Immature natural killer cell (primary cell): Measurements from ENCODE around the gene TRIM50. TPM values are rescaled to one million over a fixed set of nuclear protein-coding genes. Genes with fewer than 3 reads are reported as not detected.
"Not testable (repeated sequence)": the region's sequence is repeated elsewhere in the genome, so short reads cannot be mapped to it uniquely, and the experiment has no call there.

Experiments used
- DNase-seq, 3 donors: peaks; one replicate each; pipeline ENCODE4 v3.0.0; 2022; ENCODE audit warnings: mixed read lengths in 1 of 3
- H3K27ac Mint-ChIP-seq, 6 donors: one replicate each; pipeline ENCODE4 v1.8.0; 2020; ENCODE audit warnings: mixed read lengths in 6 of 6, mild to moderate bottlenecking in 5 of 6, inconsistent platforms in 4 of 6, moderate library complexity in 3 of 6
- H3K27me3 Mint-ChIP-seq, 3 donors: one replicate each; pipeline ENCODE4 v1.8.0; 2020 to 2021; ENCODE audit warnings: low read depth in 3 of 3, mild to moderate bottlenecking in 3 of 3, mixed read lengths in 3 of 3, moderate library complexity in 3 of 3, inconsistent platforms in 1 of 3
- H3K36me3 Mint-ChIP-seq, 3 donors: one replicate each; pipeline ENCODE4 v1.8.0; 2020; ENCODE audit warnings: mixed read lengths in 3 of 3, inconsistent platforms in 2 of 3, mild to moderate bottlenecking in 2 of 3
- H3K4me1 Mint-ChIP-seq, 2 donors: one replicate each; pipeline ENCODE4 v1.8.0; 2020; ENCODE audit warnings: inconsistent platforms in 2 of 2, mild to moderate bottlenecking in 2 of 2, mixed read lengths in 2 of 2, moderate library complexity in 1 of 2
- H3K4me3 Mint-ChIP-seq, 5 donors: one replicate each; pipeline ENCODE4 v1.8.0; 2020; ENCODE audit warnings: mild to moderate bottlenecking in 5 of 5, mixed read lengths in 5 of 5, inconsistent platforms in 3 of 5, moderate library complexity in 3 of 5
- H3K9me3 Mint-ChIP-seq, 6 donors: one replicate each; pipeline ENCODE4 v1.8.0; 2020; ENCODE audit warnings: mild to moderate bottlenecking in 6 of 6, mixed read lengths in 6 of 6, inconsistent platforms in 4 of 6, moderate library complexity in 3 of 6
- polyA plus RNA-seq, 3 donors: library from polyadenylated mRNA; unstranded; fragments of 300-500 nt; fragmentation: Illumina TruSeq; gene quantifications; one replicate each; pipeline ENCODE4 v1.2.3, GENCODE V29; 2021

TRIM50 gene
- polyA plus RNA-seq, 3 donors from 2014 or later: not detected

GRCh38 chr7:73299812-73300211 is 28.1 kb downstream of the TRIM50 start:
- not testable (repeated sequence) for H3K27ac Mint-ChIP-seq, H3K4me1 Mint-ChIP-seq, H3K4me3 Mint-ChIP-seq, H3K9me3 Mint-ChIP-seq, H3K27me3 Mint-ChIP-seq, DNase-seq
- H3K36me3 Mint-ChIP-seq: peaks cover 0 to 10% (median 0%) of the 10 kb centered on the region in 3 donors

GRCh38 chr7:73297706-73298105 is 30.2 kb downstream of the TRIM50 start:
- H3K4me1 Mint-ChIP-seq, H3K4me3 Mint-ChIP-seq, DNase-seq, H3K27ac Mint-ChIP-seq, H3K9me3 Mint-ChIP-seq, H3K27me3 Mint-ChIP-seq, H3K36me3 Mint-ChIP-seq: not testable (repeated sequence)

- not testable (repeated sequence) for H3K4me1 Mint-ChIP-seq, H3K4me3 Mint-ChIP-seq, DNase-seq, H3K9me3 Mint-ChIP-seq, H3K27ac Mint-ChIP-seq, H3K36me3 Mint-ChIP-seq, H3K27me3 Mint-ChIP-seq
Observed at GRCh38 chr7:73297235-73297634, 30.6 kb downstream of the TRIM50 start.

DNA sequence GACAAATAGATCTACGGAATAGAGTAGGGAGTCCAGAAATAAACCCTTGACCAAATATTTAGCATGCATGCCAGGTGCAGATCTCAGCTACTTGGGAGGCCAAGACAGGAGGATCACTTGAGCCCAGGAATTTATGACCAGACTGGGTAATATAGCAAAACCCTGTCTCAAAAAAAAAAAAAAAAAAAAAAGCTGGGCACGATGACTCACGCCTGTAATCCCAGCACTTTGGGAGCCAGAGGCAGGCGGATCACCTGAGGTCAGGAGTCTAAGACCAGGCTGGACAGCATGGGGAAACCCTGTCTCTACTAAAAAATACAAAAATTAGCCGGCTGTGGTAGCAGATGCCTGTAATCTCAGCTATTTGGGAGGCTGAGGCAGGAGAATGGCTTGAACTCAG is 50.7 kb downstream of the TRIM50 start:
- not testable (repeated sequence) for H3K4me1 Mint-ChIP-seq, H3K27ac Mint-ChIP-seq, DNase-seq, H3K4me3 Mint-ChIP-seq, H3K27me3 Mint-ChIP-seq, H3K36me3 Mint-ChIP-seq, H3K9me3 Mint-ChIP-seq

- H3K27ac Mint-ChIP-seq, H3K9me3 Mint-ChIP-seq, DNase-seq, H3K27me3 Mint-ChIP-seq, H3K36me3 Mint-ChIP-seq, H3K4me1 Mint-ChIP-seq, H3K4me3 Mint-ChIP-seq: not testable (repeated sequence)
Observed at GRCh38 chr7:73267813-73268212, 60.1 kb downstream of the TRIM50 start.

DNA sequence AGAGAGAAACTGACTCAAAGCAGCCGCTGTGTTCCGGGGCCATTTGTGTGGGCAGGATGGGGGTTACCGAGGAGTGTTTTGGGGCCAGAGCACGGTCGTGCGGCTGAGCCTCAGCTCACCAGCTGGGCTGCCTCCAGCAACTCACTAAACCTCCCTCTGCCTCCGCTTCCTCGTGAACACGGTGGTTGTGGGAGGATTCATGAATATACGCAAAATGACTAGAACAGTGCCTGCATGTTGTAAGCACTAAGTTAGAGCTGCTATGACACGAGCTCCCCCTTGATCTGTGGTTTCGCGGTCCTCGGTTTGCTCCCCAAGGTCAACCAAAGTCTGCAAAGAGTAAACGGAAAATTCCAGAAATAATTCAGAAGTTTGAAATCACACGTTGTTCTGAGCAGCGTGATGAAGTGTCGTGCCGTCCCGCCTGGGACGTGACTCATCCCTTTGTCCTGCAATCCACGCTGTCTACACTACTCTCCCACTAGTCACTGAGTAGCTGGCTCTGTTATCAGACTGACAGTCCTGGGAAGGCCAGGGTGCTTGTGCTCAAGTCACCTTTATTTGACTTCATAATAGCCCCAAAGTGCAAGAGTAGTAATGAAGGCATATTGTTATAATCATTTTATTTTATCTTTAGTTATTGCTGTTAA is 61.0 kb downstream of the TRIM50 start:
- H3K4me3 Mint-ChIP-seq, H3K27ac Mint-ChIP-seq, H3K9me3 Mint-ChIP-seq, H3K36me3 Mint-ChIP-seq, DNase-seq, H3K4me1 Mint-ChIP-seq, H3K27me3 Mint-ChIP-seq: not testable (repeated sequence)

Other genes with a start within 250 kb of the TRIM50 start
- gene SPDYE9, start 242.0 kb downstream of the TRIM50 start, polyA plus RNA-seq: under 1 TPM in 1 of 3 donors, not detected in 2; 0.12 TPM
- 10 to 100 TPM; 32.0 to 41.1 (median 32.6) TPM for gene NSUN5, start 19.3 kb downstream of the TRIM50 start, polyA plus RNA-seq
- not detected for gene FKBP6, start 79 bp upstream of the TRIM50 start, polyA plus RNA-seq
- under 1 TPM in 1 of 3 donors, not detected in 2; 0.37 TPM for gene FZD9, start 105.7 kb upstream of the TRIM50 start, polyA plus RNA-seq
- gene BAZ1B, start 194.2 kb upstream of the TRIM50 start, polyA plus RNA-seq: 10 to 100 TPM in 1 of 3 donors, 1 to 10 TPM in 2; 3.6 to 23.4 (median 7.4) TPM
- 100 to 1,000 TPM in 1 of 3 donors, 10 to 100 TPM in 2; 89.1 to 103 (median 95.5) TPM for gene BCL7B, start 229.6 kb upstream of the TRIM50 start, polyA plus RNA-seq